Measurements from ENCODE around the gene RNF169.
"Not testable (repeated sequence)": the region's sequence is repeated elsewhere in the genome, so short reads cannot be mapped to it uniquely, and the experiment has no call there.

The RNF169 gene

GRCh38 chr11:74726547-74727182 is 22.0 kb upstream of the RNF169 start:
- FAIRE-seq = peak; percentile 78
- DNase-seq (ENCODE audit: extremely low spot score, insufficient read length, low read depth) = peak; percentile 72

GRCh38 chr11:74729397-74729796 is 19.3 kb upstream of the RNF169 start:
- FAIRE-seq (no peak), DNase-seq (ENCODE audit: extremely low spot score, insufficient read length, low read depth) (no peak)

GRCh38 chr11:74730571-74731260 is 17.9 kb upstream of the RNF169 start:
- DNase-seq (ENCODE audit: extremely low spot score, insufficient read length, low read depth) (no peak), FAIRE-seq (no peak)

GRCh38 chr11:74731301-74732094 is 17.2 kb upstream of the RNF169 start, which contains the start of gene CHRDL2:
TSS of gene CHRDL2 (minus strand) at chr11:74731426. CDS start at chr11:74730888, 538 bp downstream.
- FAIRE-seq = no peak
- no peak for DNase-seq (ENCODE audit: extremely low spot score, insufficient read length, low read depth)

GRCh38 chr11:74734559-74734925 is 14.1 kb upstream of the RNF169 start:
- FAIRE-seq (no peak), DNase-seq (ENCODE audit: extremely low spot score, insufficient read length, low read depth) (no peak)

- DNase-seq (ENCODE audit: extremely low spot score, insufficient read length, low read depth) = no peak
- FAIRE-seq = no peak
Observed at GRCh38 chr11:74735365-74735928, 13.2 kb upstream of the RNF169 start.

- no peak for DNase-seq (ENCODE audit: extremely low spot score, insufficient read length, low read depth)
- FAIRE-seq = no peak
Observed at GRCh38 chr11:74736031-74736430, 12.6 kb upstream of the RNF169 start.

- DNase-seq (ENCODE audit: extremely low spot score, insufficient read length, low read depth) (no peak), FAIRE-seq (peak; percentile 56)
Observed at GRCh38 chr11:74739546-74740270, 8.9 kb upstream of the RNF169 start.

GRCh38 chr11:74742070-74742469 is 6.6 kb upstream of the RNF169 start:
- DNase-seq (ENCODE audit: extremely low spot score, insufficient read length, low read depth) = no peak
- FAIRE-seq = no peak

- DNase-seq (ENCODE audit: extremely low spot score, insufficient read length, low read depth) = no peak
- no peak for FAIRE-seq
Observed at GRCh38 chr11:74743640-74744039, 5.0 kb upstream of the RNF169 start.

GRCh38 chr11:74744277-74744676 is 4.4 kb upstream of the RNF169 start:
- FAIRE-seq = no peak
- no peak for DNase-seq (ENCODE audit: extremely low spot score, insufficient read length, low read depth)

GRCh38 chr11:74746868-74747267 is 1.8 kb upstream of the RNF169 start:
- no peak for FAIRE-seq
- DNase-seq (ENCODE audit: extremely low spot score, insufficient read length, low read depth) = no peak

- DNase-seq (ENCODE audit: extremely low spot score, insufficient read length, low read depth) (no peak), FAIRE-seq (peak; percentile 33)
Observed at GRCh38 chr11:74749127-74749964, 697 bp downstream of the RNF169 start.

GRCh38 chr11:74749965-74750296 is 1.3 kb downstream of the RNF169 start:
- FAIRE-seq = no peak
- no peak for DNase-seq (ENCODE audit: extremely low spot score, insufficient read length, low read depth)

- FAIRE-seq; DNase-seq (ENCODE audit: extremely low spot score, insufficient read length, low read depth): not testable (repeated sequence)
Observed at GRCh38 chr11:74750598-74750997, 1.9 kb downstream of the RNF169 start.

GRCh38 chr11:74751303-74751702 is 2.7 kb downstream of the RNF169 start:
- FAIRE-seq (no peak), DNase-seq (ENCODE audit: extremely low spot score, insufficient read length, low read depth) (no peak)

GRCh38 chr11:74754507-74755252 is 6.0 kb downstream of the RNF169 start:
- DNase-seq (ENCODE audit: extremely low spot score, insufficient read length, low read depth) = no peak
- FAIRE-seq = peak; percentile 42

GRCh38 chr11:74755395-74755995 is 6.8 kb downstream of the RNF169 start:
- DNase-seq (ENCODE audit: extremely low spot score, insufficient read length, low read depth) (no peak), FAIRE-seq (no peak)
